Kidney (tissue), 14 donors: ENCODE measurements around the gene KPNA3. TPM values are rescaled to one million over a fixed set of nuclear protein-coding genes. Genes with fewer than 3 reads are reported as not detected.

Experiments used
- DNase-seq, 5 donors: peaks; one replicate each; pipeline ENCODE4 v3.0.0-alpha.2; 2013 to 2020
- FAIRE-seq: peaks from 2 replicates; lab custom pipeline; 2012; peaks lifted over from hg19 to GRCh38; lab: Jason Lieb, UNC
- H3K27ac ChIP-seq, 2 donors: one replicate each; pipeline ENCODE4 v1.7.0; 2013; ENCODE audit warnings: low read depth in 2 of 2, low read length in 2 of 2, inconsistent platforms in 1 of 2
- H3K27me3 ChIP-seq: one replicate; pipeline ENCODE4 v1.7.1; 2013; ENCODE audit warnings: low read length, inconsistent platforms; ENCODE audit not compliant: control insufficient read depth, insufficient read depth
- H3K36me3 ChIP-seq, 3 donors: one replicate each; pipeline versions ENCODE4 v1.7.0 to v1.7.1; 2013; ENCODE audit warnings: low read length in 3 of 3, control low read depth in 1 of 3, inconsistent platforms in 1 of 3; ENCODE audit not compliant: insufficient read depth in 3 of 3, control insufficient read depth in 2 of 3
- H3K4me1 ChIP-seq, 3 donors: one replicate each; pipeline versions ENCODE4 v1.7.0 to v1.7.1; 2013; ENCODE audit warnings: low read length in 3 of 3, inconsistent platforms in 1 of 3, low read depth in 1 of 3; ENCODE audit not compliant: control insufficient read depth in 2 of 3, insufficient read depth in 2 of 3
- H3K4me3 ChIP-seq, 3 donors: one replicate each; pipeline versions ENCODE4 v1.7.0 to v1.8.1; 2013; ENCODE audit warnings: low read length in 3 of 3, control low read depth in 1 of 3, inconsistent platforms in 1 of 3
- H3K9ac ChIP-seq, 3 donors: one replicate each; pipeline versions ENCODE4 v1.7.0 to v1.7.1; 2013; ENCODE audit warnings: low read length in 3 of 3, control low read depth in 1 of 3, inconsistent platforms in 1 of 3
- H3K9me3 ChIP-seq, 3 donors: one replicate each; pipeline versions ENCODE4 v1.7.0 to v1.7.1; 2013; ENCODE audit warnings: low read length in 3 of 3, control low read depth in 1 of 3, inconsistent platforms in 1 of 3; ENCODE audit not compliant: control insufficient read depth in 2 of 3, insufficient read depth in 1 of 3
- intact Hi-C: fragments of 100-400 bp; cut with DNase I; formaldehyde crosslinking; loops from one replicate; pipeline ENCODE4 v1.11.1; 2022
- polyA plus RNA-seq: library from polyadenylated mRNA; stranded (reverse); fragments of 350-450 nt; fragmentation: Illumina TruSeq; extraction: RNeasy Lipid Tissue Mini Kit (QIAGEN cat#74804); gene quantifications from one replicate; pipeline ENCODE4 v1.2.3, GENCODE V29; 2014; ENCODE audit warnings: low read depth, low replicate concordance; ENCODE audit not compliant: insufficient read depth
- total RNA-seq: library from RNA; stranded (reverse); fragmentation: NEBNext Ultra II Directional; extraction: Animal tissue kit (Norgen Biotek cat#: 25700); gene quantifications from one replicate; pipeline ENCODE4 v1.2.1, GENCODE V29; 2021
- TF ChIP-seq, protein P1 (sequence below): IDR thresholded peaks from 3 replicates; pipeline ENCODE4 v1.5.1; 2012; ENCODE audit warnings: mild to moderate bottlenecking, moderate library complexity, borderline replicate concordance; ENCODE audit not compliant: insufficient read depth; ENCODE audit errors: extremely low read depth
- donor health status: control.
- donor health status: control.
- donor health status: control.
- donor health status: control.
- donor health status: control.
- donor health status: DM: yes; HTN: yes; CAD: no.
- donor health status: Normal renal cell carcinoma (clear cell type).

The KPNA3 gene
- total and polyA plus RNA-seq, 2 donors from 2014 or later: 9.4 to 22.3 TPM

DNA sequence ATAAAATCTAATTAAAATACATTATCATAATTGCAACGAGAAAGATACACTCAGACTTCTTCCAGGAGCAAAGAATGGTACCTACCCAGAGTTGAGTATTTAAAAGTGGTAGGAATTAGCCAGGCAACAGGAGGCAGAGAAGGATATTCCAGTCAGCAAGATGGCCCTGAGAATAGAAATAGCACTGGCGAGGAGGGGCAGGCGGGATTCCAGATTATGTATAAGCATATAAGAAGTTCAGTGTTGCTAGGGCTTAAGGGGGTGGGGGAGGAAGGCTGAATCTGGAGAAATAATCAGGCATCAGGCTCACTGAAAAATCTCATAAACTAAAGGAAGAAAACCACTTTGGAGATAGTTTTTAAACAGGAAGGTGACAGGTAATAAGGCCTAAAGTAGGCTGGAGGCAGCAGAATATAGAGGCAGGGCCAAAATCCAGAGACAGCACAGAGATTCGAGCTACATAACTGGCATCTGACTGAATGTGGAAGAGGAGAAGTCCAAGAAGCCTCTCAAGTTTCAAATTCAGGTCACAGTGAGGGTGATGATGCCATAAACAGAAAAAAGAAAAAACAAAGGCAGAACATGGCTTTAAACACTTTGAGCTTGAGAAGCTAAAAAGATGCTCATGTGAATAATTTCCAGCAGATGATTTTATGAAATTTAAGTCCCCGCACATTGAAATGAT lies 7.5 kb downstream of the KPNA3 start:
- H3K4me1 ChIP-seq: peaks cover 0 to 8% (median under 1%) of the 10 kb centered on the region in 3 donors
- H3K27ac ChIP-seq: no peak overlapping the region
- H3K9ac ChIP-seq: no peak overlapping the region
- H3K4me3 ChIP-seq: no peak overlapping the region
- intact Hi-C loops: no loop called here
- FAIRE-seq (no peak), DNase-seq (no peak)
- no peaks in the 10 kb centered on the region for H3K9me3 ChIP-seq
- H3K36me3 ChIP-seq: no peaks in the 10 kb centered on the region
- H3K27me3 ChIP-seq: no peaks in the 10 kb centered on the region
- TF ChIP-seq, protein P1, sequence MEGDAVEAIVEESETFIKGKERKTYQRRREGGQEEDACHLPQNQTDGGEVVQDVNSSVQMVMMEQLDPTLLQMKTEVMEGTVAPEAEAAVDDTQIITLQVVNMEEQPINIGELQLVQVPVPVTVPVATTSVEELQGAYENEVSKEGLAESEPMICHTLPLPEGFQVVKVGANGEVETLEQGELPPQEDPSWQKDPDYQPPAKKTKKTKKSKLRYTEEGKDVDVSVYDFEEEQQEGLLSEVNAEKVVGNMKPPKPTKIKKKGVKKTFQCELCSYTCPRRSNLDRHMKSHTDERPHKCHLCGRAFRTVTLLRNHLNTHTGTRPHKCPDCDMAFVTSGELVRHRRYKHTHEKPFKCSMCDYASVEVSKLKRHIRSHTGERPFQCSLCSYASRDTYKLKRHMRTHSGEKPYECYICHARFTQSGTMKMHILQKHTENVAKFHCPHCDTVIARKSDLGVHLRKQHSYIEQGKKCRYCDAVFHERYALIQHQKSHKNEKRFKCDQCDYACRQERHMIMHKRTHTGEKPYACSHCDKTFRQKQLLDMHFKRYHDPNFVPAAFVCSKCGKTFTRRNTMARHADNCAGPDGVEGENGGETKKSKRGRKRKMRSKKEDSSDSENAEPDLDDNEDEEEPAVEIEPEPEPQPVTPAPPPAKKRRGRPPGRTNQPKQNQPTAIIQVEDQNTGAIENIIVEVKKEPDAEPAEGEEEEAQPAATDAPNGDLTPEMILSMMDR: no peak

DNA sequence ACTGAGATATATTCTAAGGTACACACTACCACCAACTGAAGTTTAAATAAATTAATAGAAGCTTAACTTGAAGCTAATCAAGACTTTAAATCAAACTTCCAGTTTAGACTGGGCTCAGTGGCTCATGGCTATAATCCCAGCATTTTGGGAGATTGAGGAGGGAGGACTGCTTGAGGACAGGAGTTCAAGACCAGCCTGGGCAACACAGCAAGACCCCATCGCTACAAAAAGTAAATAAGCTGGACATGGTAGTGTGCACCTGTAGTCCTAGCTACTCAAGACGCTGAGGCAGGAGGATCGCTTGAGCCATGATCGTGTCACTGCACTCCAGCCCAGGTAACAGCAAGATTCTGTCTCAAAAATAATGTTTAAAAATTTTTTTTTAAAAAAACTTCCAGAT lies 8.6 kb downstream of the KPNA3 start:
- Histone ChIP-seq H3K4me3 (no peak overlapping the region), H3K27ac (no peak overlapping the region), H3K9ac (no peak overlapping the region), H3K27me3 (no peaks in the 10 kb centered on the region), H3K4me1 (peaks cover 0 to 6% (median 0%) of the 10 kb centered on the region in 3 donors), H3K36me3 (no peaks in the 10 kb centered on the region), H3K9me3 (no peaks in the 10 kb centered on the region)
- TF ChIP-seq, protein P1: no peak
- DNase-seq (no peak), FAIRE-seq (no peak)
- intact Hi-C loops: no loop called here

DNA sequence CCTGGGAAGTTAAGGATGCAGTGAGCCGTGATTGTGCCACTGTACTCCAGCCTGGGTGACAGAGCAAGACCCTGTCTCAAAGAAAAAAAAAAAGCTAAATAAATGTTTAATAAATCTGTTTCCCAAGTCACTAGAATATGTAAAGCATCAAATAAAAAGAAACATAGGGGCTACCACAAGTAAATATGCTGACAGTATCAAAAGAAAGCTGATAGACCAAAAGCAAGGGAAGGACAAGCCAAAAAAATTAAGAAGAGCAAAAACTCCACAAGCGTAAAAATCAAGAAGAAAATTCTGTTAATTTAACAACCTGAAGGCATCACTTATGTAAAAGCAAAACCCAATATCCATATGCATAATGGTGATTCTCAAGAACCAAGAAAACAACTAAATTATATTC lies 9.7 kb downstream of the KPNA3 start:
- H3K9ac ChIP-seq: no peak overlapping the region
- no peaks in the 10 kb centered on the region for H3K36me3 ChIP-seq
- DNase-seq: no peak
- H3K4me3 ChIP-seq: no peak overlapping the region
- H3K27ac ChIP-seq: no peak overlapping the region
- intact Hi-C loops: no loop called here
- TF ChIP-seq, protein P1: no peak
- no peaks in the 10 kb centered on the region for H3K9me3 ChIP-seq
- FAIRE-seq: no peak
- peaks cover 0 to 10% (median 4%) of the 10 kb centered on the region in 3 donors for H3K4me1 ChIP-seq
- H3K27me3 ChIP-seq: no peaks in the 10 kb centered on the region

DNA sequence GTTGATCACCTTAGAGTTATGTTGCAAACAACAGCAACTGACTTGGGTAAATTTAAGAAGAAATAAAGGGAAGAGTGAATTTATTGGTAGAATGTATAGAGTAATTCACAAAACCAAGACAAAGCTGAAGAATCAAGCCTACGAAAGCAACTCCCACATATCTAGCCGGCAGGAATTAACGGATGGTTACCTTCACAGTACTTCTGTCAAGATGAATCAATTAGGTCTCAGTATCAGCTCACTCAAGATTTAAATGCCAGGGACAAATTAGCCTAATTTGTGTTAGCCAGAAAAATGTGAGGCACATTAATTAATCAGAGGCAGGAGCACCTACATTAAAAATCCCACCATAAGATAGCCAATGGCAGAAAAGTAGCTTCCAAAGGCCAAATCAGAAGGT lies 10.7 kb downstream of the KPNA3 start:
- TF ChIP-seq, protein P1: no peak
- no peak for FAIRE-seq
- Histone ChIP-seq H3K36me3 (no peaks in the 10 kb centered on the region), H3K9ac (no peak overlapping the region), H3K4me1 (peaks cover 0 to 10% (median 6%) of the 10 kb centered on the region in 3 donors), H3K9me3 (no peaks in the 10 kb centered on the region), H3K4me3 (no peak overlapping the region), H3K27ac (no peak overlapping the region), H3K27me3 (no peaks in the 10 kb centered on the region)
- intact Hi-C loops: no loop called here
- peak in 2 of 5 donors; percentile 16 to 28 for DNase-seq
